HG02884 (cell line): ENCODE measurements around the gene NKX2-3.

Experiments used
- ATAC-seq: cut with Tn5 transposase; IDR thresholded peaks from one replicate; pipeline ENCODE4 v1.9.1; 2021; ENCODE audit warnings: mild to moderate bottlenecking, moderate library complexity; ENCODE audit not compliant: unreplicated experiment

The NKX2-3 gene

DNA sequence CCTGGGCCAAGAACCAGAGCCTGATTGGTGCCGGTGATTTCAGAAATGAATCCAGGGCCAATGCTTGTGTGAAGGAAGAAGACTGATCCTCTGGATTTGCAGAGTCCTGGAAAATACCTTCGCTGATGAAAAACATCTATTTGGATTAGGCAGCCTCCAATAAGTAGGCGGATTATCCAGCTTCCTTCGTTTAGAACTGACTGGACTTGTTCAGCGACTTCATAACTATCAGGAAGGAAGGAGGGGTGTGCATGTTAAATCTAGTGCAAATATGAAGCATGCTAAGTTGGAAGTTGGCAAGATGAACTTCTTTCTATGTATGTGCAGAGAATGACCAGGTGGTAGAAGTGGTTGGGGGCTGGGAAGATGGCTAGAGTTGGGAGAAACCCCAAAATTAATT is 41.0 kb downstream of the NKX2-3 start:
- ATAC-seq: no peak

DNA sequence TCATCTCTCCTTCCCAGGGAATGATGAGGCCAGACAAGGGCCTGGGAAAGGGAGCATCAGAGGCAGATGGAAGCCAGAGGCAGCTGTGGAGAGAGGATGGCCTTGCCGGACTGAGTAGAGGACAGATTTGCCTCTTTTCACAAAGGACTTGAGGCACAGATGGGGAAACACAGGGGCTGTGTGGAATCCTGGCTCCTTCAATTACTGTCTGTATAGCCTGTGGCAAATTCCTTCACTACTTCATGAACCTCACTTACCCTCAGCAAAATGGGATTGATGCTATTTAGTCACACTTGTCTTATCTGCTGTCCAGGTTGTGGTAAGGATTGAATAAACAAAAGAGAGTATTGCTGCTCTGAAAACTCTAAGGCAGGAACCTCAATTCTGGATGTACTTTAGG is 47.2 kb downstream of the NKX2-3 start:
- no peak for ATAC-seq

DNA sequence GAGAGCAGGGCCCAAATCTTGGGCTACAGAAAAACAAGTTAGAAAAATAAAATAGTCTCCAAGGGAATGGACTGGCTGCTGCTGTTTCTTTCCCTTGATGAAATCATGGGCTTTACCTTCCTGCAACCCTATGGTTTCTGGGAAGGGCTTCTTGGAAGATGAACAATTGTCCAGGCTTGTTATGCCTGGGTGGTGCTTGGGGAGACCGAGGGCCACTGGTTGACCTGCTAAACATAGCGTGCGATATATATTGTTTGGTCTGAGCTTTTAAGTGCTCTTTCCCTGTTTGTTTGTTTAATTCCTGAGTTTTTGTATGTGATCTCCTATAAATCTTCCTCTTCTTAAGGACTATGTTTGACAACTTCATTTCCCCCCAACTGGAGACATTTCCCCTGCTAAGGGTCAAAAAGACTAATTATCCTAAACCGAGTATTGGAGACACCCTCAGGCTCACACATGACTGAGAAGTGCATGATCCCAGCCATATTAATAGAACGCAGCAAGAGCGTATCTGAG is 49.6 kb downstream of the NKX2-3 start:
- ATAC-seq: no peak

DNA sequence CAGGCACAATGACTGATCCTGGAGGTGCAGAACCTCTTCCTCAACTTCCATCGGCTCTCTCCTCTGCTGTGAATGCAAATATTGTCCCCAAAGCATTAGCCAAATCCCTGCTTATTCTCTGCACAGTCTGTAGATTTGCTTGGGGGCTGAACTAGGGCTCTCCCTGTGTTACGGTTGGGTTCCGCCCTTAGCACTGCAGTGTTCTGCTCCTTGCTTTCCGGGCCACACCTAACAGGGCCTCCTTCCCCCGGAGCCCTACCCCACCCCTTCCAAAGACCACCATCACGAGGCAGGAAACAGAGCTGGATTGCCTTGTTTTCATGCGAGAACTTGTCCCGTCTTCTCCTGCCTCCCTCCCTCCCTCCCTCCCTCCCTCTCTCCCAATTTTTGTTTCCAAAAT is 50.9 kb downstream of the NKX2-3 start:
- no peak for ATAC-seq
